ENCODE measurements around the gene PPP1R14C. TPM values are rescaled to one million over a fixed set of nuclear protein-coding genes. Genes with fewer than 3 reads are reported as not detected.

PPP1R14C gene
- total RNA-seq, 1 donor = 3.6 TPM

DNA sequence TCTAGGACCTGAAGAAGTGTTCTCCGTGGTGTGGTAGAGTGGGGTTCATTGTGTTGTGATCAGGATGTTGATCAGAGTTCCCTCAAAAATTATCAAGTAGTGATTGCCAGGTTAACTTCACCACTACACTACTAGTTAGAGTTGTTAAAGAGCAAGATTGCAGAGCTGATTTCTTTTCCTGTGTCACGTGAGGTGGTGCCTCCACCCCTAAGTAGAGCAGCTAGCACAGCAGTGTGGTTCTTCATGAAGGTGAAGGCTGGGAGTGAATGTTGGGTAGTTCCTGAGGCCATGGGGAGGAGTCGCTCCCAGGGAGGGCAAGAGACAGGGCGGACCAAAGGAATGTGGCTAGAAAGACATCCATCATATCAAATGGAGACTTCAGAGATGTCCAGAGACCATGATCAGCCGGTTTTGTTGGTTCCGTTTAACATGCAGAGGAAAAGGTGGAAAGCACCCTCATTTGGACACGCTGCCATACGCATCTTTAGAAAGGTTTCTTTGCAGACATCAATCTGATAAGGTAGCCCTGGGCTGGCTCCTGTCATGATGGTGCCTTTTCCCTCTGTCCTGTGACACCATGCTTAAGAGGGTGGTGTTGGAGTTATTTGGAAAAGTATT lies 146.7 kb downstream of the PPP1R14C start:
- Histone ChIP-seq H3K4me3 (ENCODE audit: insufficient read depth, low read length) (no peak overlapping the region), H3K4me1 (ENCODE audit: insufficient read depth, low read length) (peaks cover 26% of the 10 kb centered on the region), H2AFZ (ENCODE audit: low read length) (no peak overlapping the region), H3K36me3 (ENCODE audit: insufficient read depth, low read length) (no peaks in the 10 kb centered on the region), H3K9me3 (ENCODE audit: low read depth, low read length) (no peaks in the 10 kb centered on the region), H4K20me1 (ENCODE audit: insufficient read depth, low read length) (no peaks in the 10 kb centered on the region), H3K27ac (ENCODE audit: low read depth, low read length) (no peak overlapping the region), H3K4me2 (ENCODE audit: insufficient read depth, low read length) (no peak overlapping the region), H3K79me2 (ENCODE audit: insufficient read depth, low read length) (no peaks in the 10 kb centered on the region), H3K27me3 (ENCODE audit: insufficient read depth, low read length) (no peaks in the 10 kb centered on the region)
- no peak for DNase-seq (ENCODE audit: insufficient read length, low spot score, missing footprints)
- TF ChIP-seq CTCF (IDR thresholded peaks at IDR 0.05; ENCODE audit: extremely low read depth, low read depth, low read length) = no peak

- H3K27me3 ChIP-seq (ENCODE audit: insufficient read depth, low read length) = no peaks in the 10 kb centered on the region
- TF ChIP-seq CTCF (IDR thresholded peaks at IDR 0.05; ENCODE audit: extremely low read depth, low read depth, low read length) = no peak
- H3K4me3 ChIP-seq (ENCODE audit: insufficient read depth, low read length) = no peak overlapping the region
- no peak overlapping the region for H2AFZ ChIP-seq (ENCODE audit: low read length)
- peaks cover 26% of the 10 kb centered on the region for H3K4me1 ChIP-seq (ENCODE audit: insufficient read depth, low read length)
- H3K4me2 ChIP-seq (ENCODE audit: insufficient read depth, low read length) = peak overlapping the region; percentile 48
- H3K79me2 ChIP-seq (ENCODE audit: insufficient read depth, low read length) = no peaks in the 10 kb centered on the region
- DNase-seq (ENCODE audit: insufficient read length, low spot score, missing footprints) = peak; percentile 92
- H3K36me3 ChIP-seq (ENCODE audit: insufficient read depth, low read length) = no peaks in the 10 kb centered on the region
- no peaks in the 10 kb centered on the region for H4K20me1 ChIP-seq (ENCODE audit: insufficient read depth, low read length)
- no peaks in the 10 kb centered on the region for H3K9me3 ChIP-seq (ENCODE audit: low read depth, low read length)
- H3K27ac ChIP-seq (ENCODE audit: low read depth, low read length) = peak overlapping the region; percentile 22
Measured at GRCh38 chr6:150290429-150290828, 147.6 kb downstream of the PPP1R14C start.

DNA sequence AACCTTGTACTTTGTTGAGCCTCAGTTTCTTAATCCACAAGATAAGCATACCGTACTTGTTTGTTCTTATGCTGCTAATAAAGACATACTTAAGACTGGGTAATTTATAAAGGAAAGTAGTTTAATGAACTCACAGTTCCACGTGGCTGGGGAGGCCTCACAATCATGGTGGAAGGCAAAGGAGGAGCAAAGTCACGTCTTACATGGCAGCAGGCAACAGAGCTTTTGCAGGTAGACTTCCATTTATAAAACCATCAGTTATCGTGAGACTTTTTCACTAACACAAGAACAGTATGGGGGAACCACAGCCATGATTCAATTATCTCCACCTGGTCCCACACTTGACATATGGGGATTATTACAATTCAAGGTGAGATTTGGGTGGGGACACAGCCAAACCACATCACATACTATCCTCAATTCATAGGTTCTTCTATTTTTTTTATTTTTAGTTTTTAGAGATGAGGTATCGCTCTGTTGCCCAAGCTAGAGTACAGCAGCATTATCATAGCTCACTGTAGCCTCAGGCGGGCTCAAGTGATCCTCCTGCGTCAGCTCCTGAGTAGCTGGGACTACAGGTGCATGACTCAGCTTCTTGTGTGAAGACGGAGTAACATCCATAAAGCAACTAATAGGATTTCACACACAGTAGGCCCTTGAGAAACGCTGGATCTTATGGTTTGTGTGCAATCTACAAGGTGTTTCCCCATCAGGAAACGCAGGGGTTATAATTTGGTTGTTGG lies 149.3 kb downstream of the PPP1R14C start:
- no peak for DNase-seq (ENCODE audit: insufficient read length, low spot score, missing footprints)
- Histone ChIP-seq H3K4me1 (ENCODE audit: insufficient read depth, low read length) (peaks cover 32% of the 10 kb centered on the region), H3K9me3 (ENCODE audit: low read depth, low read length) (no peaks in the 10 kb centered on the region), H3K36me3 (ENCODE audit: insufficient read depth, low read length) (no peaks in the 10 kb centered on the region), H3K79me2 (ENCODE audit: insufficient read depth, low read length) (no peaks in the 10 kb centered on the region), H3K27ac (ENCODE audit: low read depth, low read length) (no peak overlapping the region), H3K4me3 (ENCODE audit: insufficient read depth, low read length) (no peak overlapping the region), H4K20me1 (ENCODE audit: insufficient read depth, low read length) (no peaks in the 10 kb centered on the region), H3K27me3 (ENCODE audit: insufficient read depth, low read length) (no peaks in the 10 kb centered on the region), H3K4me2 (ENCODE audit: insufficient read depth, low read length) (no peak overlapping the region), H2AFZ (ENCODE audit: low read length) (no peak overlapping the region)
- TF ChIP-seq CTCF (IDR thresholded peaks at IDR 0.05; ENCODE audit: extremely low read depth, low read depth, low read length) = no peak

DNA sequence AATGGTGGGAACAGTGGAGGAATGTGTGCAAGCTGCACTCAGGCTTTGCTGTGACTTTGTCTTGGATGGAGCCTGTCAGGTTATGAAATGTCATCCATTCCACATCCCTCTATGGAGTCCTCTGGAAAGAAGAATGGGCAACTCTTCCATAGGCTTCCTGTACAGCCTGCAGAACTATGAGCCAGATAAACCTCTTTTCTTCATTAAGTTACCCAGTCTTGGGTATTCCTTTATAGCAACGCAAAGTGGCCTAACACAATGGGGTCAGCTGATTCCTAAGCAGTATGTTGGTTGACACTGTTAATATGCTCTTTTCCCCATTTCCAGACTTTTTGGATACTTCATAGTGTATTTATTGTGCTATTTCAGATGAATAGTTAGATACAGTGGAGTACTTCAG lies 150.2 kb downstream of the PPP1R14C start:
- H3K79me2 ChIP-seq (ENCODE audit: insufficient read depth, low read length) = no peaks in the 10 kb centered on the region
- no peaks in the 10 kb centered on the region for H3K9me3 ChIP-seq (ENCODE audit: low read depth, low read length)
- no peaks in the 10 kb centered on the region for H3K36me3 ChIP-seq (ENCODE audit: insufficient read depth, low read length)
- peak overlapping the region; percentile 87 for H3K27ac ChIP-seq (ENCODE audit: low read depth, low read length)
- no peak for DNase-seq (ENCODE audit: insufficient read length, low spot score, missing footprints)
- no peak overlapping the region for H3K4me3 ChIP-seq (ENCODE audit: insufficient read depth, low read length)
- H3K4me2 ChIP-seq (ENCODE audit: insufficient read depth, low read length) = peak overlapping the region; percentile 21
- no peaks in the 10 kb centered on the region for H3K27me3 ChIP-seq (ENCODE audit: insufficient read depth, low read length)
- H4K20me1 ChIP-seq (ENCODE audit: insufficient read depth, low read length) = no peaks in the 10 kb centered on the region
- peaks cover 39% of the 10 kb centered on the region for H3K4me1 ChIP-seq (ENCODE audit: insufficient read depth, low read length)
- no peak overlapping the region for H2AFZ ChIP-seq (ENCODE audit: low read length)
- TF ChIP-seq CTCF (IDR thresholded peaks at IDR 0.05; ENCODE audit: extremely low read depth, low read depth, low read length) = no peak
